HG03460 (cell line): ENCODE data around the gene ABCC8.

Source experiments
- ATAC-seq: cut with Tn5 transposase; IDR thresholded peaks from one replicate; pipeline ENCODE4 v1.9.1; 2021; ENCODE audit not compliant: unreplicated experiment

ABCC8 gene

GRCh38 chr11:17366495-17366894, 110.2 kb downstream of the ABCC8 start:
- no peak for ATAC-seq

GRCh38 chr11:17354601-17354991, 122.0 kb downstream of the ABCC8 start:
- ATAC-seq, result peak; percentile 46

DNA sequence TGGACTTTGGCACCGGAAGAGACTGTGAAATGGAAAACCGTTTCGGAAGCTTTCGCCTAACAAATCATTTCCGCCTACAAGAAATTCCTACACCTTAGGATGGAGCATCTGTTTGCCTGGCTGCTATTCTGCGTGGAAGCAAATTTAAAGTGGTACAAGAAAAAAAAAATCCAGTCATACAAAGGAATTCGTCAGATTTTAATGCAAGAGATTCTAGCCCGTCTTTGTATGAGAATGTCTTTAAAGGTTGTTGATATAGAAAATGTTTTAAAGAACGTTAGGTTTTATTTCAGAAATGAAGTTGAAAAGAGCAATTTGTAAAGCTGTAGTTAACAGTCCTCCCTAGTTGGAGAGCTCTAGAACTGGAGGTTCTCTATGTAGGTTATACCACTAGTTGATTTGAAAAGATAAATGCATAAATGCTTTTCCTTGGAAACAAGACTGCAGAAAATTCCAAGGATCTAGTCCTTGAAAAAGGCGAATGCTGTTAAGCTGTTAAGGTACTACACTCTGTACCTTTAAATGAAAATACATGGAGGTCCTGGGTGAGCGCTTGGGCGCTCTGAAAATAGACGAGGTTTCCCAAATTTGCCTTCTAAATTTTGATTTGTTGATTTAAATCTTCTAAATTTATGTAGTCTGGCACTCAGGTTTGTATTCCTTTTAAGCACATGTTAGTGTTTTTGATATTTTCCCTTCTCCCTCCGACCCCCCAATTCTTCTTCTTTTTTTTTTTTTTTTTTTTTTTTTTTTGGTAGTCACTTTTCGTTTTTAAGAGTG, 122.6 kb downstream of the ABCC8 start:
- ATAC-seq, result no peak

GRCh38 chr11:17352950-17353820, 123.5 kb downstream of the ABCC8 start:
- ATAC-seq, result peak; percentile 33

GRCh38 chr11:17351510-17352176, 125.0 kb downstream of the ABCC8 start, which contains the start of gene NCR3LG1:
TSS of gene NCR3LG1 (plus strand) at chr11:17351800. CDS start at chr11:17351970, 170 bp downstream.
- ATAC-seq, result no peak

DNA sequence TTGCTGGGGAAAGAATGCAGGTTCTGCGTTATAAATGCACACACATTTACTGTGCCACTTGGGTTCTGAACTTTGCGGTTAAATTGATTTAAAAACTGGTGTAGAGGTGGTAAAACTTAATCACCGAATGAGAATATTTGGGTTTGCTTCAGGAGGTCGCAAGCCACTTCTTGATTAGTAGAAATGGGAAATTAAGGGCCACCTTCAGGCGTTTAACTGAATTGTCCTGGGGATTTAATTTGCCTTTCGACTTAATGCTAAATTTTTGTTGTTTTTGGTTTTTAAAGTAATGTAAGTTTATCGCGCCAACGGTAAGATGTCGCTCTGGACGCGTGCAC, 125.5 kb downstream of the ABCC8 start:
- no peak for ATAC-seq

GRCh38 chr11:17350455-17351171, 126.0 kb downstream of the ABCC8 start:
- ATAC-seq, result no peak

DNA sequence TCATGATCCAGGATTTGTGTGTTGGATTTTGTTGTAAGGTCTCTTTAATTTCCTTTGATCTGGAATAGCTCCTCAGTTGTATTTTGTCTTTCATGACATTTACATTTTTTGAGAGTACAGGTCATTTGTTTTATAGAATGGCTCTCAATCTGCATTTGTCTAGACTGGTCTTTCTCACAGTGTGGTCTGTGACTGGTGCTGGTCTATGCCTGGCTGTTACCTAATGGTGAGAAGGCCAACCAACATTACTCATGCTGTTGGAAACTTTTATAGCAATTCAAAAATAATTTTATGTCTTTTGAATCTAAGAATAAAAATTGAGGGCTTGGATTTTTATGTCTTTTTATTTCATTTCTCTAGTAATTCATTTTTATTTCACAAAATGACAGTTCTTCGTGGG, 129.0 kb downstream of the ABCC8 start:
- ATAC-seq, result no peak

GRCh38 chr11:17343907-17344306, 132.7 kb downstream of the ABCC8 start:
- ATAC-seq, result no peak

- ATAC-seq, result no peak
These were observed 133.4 kb downstream of the ABCC8 start for GRCh38 chr11:17343257-17343656.
